ENCODE data around the gene SLC50A1.

GRCh38 chr1:155127967-155128754, 7.5 kb upstream of the SLC50A1 start:
- no peak for TF ChIP-seq CTCF (IDR thresholded peaks at IDR 0.05 in 8 of 11, conservative IDR thresholded peaks at IDR 0.05 in 3 of 11)
- TF ChIP-seq POLR2A (IDR thresholded peaks at IDR 0.05) = no peak
- TF ChIP-seq POLR2AphosphoS5 (IDR thresholded peaks at IDR 0.05) = no peak
